ENCODE data around the gene HSPB2. TPM values are rescaled to one million over a fixed set of nuclear protein-coding genes. Genes with fewer than 3 reads are reported as not detected.
A peak's percentile ranks its signal among the peaks of the same experiment; 100 is the strongest.

Gene HSPB2
- total and polyA plus RNA-seq, 7 experiments from 2014 or later = not detected

GRCh38 chr11:111918390-111919256 is 6.1 kb downstream of the HSPB2 start, which contains the start of gene C11orf52:
Gene C11orf52 (plus strand): TSS chr11:111918913. CDS start chr11:111918973, 60 bp downstream.
- POLR2A ChIA-PET = interaction anchor here (1.3 kb wide), 1 partner anchor 21 kb away, joined by 4 read pairs; no protein-coding TSS in a partner anchor
- H3K27me3 ChIP-seq (ENCODE audit: control insufficient read depth in 2 of 2, insufficient read depth in 2 of 2, low read length in 2 of 2) = no peaks in the 10 kb centered on the region
- H3K36me3 Mint-ChIP-seq = no peaks in the 10 kb centered on the region
- H3K27ac ChIP-seq (ENCODE audit: low read depth, low read length) = no peak within 1 kb of the TSS
- no peak for ATAC-seq
- H3K36me3 ChIP-seq (ENCODE audit: control insufficient read depth in 2 of 3, insufficient read depth in 3 of 3, low read length in 3 of 3) = no peaks in the 10 kb centered on the region
- H3K4me1 Mint-ChIP-seq = peaks cover 0 to 2% (median 0%) of the 10 kb centered on the region in 7 donors
- H3K27me3 Mint-ChIP-seq = peaks cover 25 to 47% (median 34%) of the 10 kb centered on the region in 5 donors
- no peaks in the 10 kb centered on the region for H3K4me1 ChIP-seq (ENCODE audit: control insufficient read depth in 2 of 2, insufficient read depth in 2 of 2, low read length in 2 of 2)
- no peaks in the 10 kb centered on the region for H3K9me3 Mint-ChIP-seq
- CTCF ChIA-PET = interaction anchor here (0.7 kb wide), 1 partner anchor 11 kb away, joined by 3 read pairs; no protein-coding TSS in a partner anchor
- H3K4me3 Mint-ChIP-seq = peak within 1 kb of the TSS in 1 of 10 donors; percentile 7
- intact Hi-C loops (cut with micrococcal nuclease) = loop anchor here in 1 of 2 donors (2.0 kb wide), 1 partner anchor 18 kb away; no protein-coding TSS in a partner anchor
- no peak within 1 kb of the TSS for H3K27ac Mint-ChIP-seq
- no peak within 1 kb of the TSS for H3K4me3 ChIP-seq (ENCODE audit: low read length)
- DNase-seq = no peak
- no peaks in the 10 kb centered on the region for H3K9me3 ChIP-seq (ENCODE audit: control insufficient read depth in 2 of 3, low read length in 3 of 3)

- H3K9me3 ChIP-seq (ENCODE audit: control insufficient read depth in 2 of 3, low read length in 3 of 3) = no peaks in the 10 kb centered on the region
- Mint-ChIP-seq H3K27me3 (peaks cover 11 to 30% (median 19%) of the 10 kb centered on the region in 5 donors), H3K4me1 (peaks cover 0 to 8% (median 2%) of the 10 kb centered on the region in 7 donors), H3K27ac (no peak overlapping the region), H3K36me3 (no peaks in the 10 kb centered on the region), H3K9me3 (peaks cover 0 to 2% (median 0%) of the 10 kb centered on the region in 11 donors), H3K4me3 (no peak overlapping the region)
- ChIA-PET POLR2A (interaction anchor here (0.7 kb wide), 1 partner anchor 38 kb away, joined by 3 read pairs; no protein-coding TSS in a partner anchor), CTCF (no interaction called here)
- no peak for ATAC-seq
- intact Hi-C loops (cut with micrococcal nuclease) = no loop called here
- H3K4me1 ChIP-seq (ENCODE audit: control insufficient read depth in 2 of 2, insufficient read depth in 2 of 2, low read length in 2 of 2) = no peaks in the 10 kb centered on the region
- no peaks in the 10 kb centered on the region for H3K27me3 ChIP-seq (ENCODE audit: control insufficient read depth in 2 of 2, insufficient read depth in 2 of 2, low read length in 2 of 2)
- no peaks in the 10 kb centered on the region for H3K36me3 ChIP-seq (ENCODE audit: control insufficient read depth in 2 of 3, insufficient read depth in 3 of 3, low read length in 3 of 3)
- DNase-seq = no peak
- H3K4me3 ChIP-seq (ENCODE audit: low read length) = no peak overlapping the region
- H3K27ac ChIP-seq (ENCODE audit: low read depth, low read length) = no peak overlapping the region
Observed at GRCh38 chr11:111920908-111921307, 8.4 kb downstream of the HSPB2 start.

GRCh38 chr11:111921541-111922230 is 9.2 kb downstream of the HSPB2 start:
- POLR2A ChIA-PET = interaction anchor here (0.7 kb wide), 1 partner anchor 39 kb away, joined by 3 read pairs; no protein-coding TSS in a partner anchor
- intact Hi-C loops (cut with micrococcal nuclease) = no loop called here

GRCh38 chr11:111922803-111923202 is 10.3 kb downstream of the HSPB2 start:
- no peak for ATAC-seq

More at GRCh38 chr11:111921541-111922230, 9.2 kb downstream of the HSPB2 start:
- H3K36me3 ChIP-seq (ENCODE audit: control insufficient read depth in 2 of 3, insufficient read depth in 3 of 3, low read length in 3 of 3) = no peaks in the 10 kb centered on the region
- ATAC-seq (no peak), DNase-seq (no peak)
- no peaks in the 10 kb centered on the region for H3K27me3 ChIP-seq (ENCODE audit: control insufficient read depth in 2 of 2, insufficient read depth in 2 of 2, low read length in 2 of 2)
- no peaks in the 10 kb centered on the region for H3K4me1 ChIP-seq (ENCODE audit: control insufficient read depth in 2 of 2, insufficient read depth in 2 of 2, low read length in 2 of 2)
- peaks cover 0 to 15% (median 10%) of the 10 kb centered on the region in 7 donors for H3K4me1 Mint-ChIP-seq
- H3K27ac ChIP-seq (ENCODE audit: low read depth, low read length) = no peak overlapping the region
- H3K9me3 ChIP-seq (ENCODE audit: control insufficient read depth in 2 of 3, low read length in 3 of 3) = no peaks in the 10 kb centered on the region
- H3K36me3 Mint-ChIP-seq = no peaks in the 10 kb centered on the region
- H3K4me3 Mint-ChIP-seq = no peak overlapping the region
- no peak overlapping the region for H3K27ac Mint-ChIP-seq
- H3K9me3 Mint-ChIP-seq = peaks cover 0 to 2% (median 0%) of the 10 kb centered on the region in 11 donors
- CTCF ChIA-PET = no interaction called here
- H3K4me3 ChIP-seq (ENCODE audit: low read length) = no peak overlapping the region
- peaks cover 3 to 22% (median 11%) of the 10 kb centered on the region in 5 donors for H3K27me3 Mint-ChIP-seq

GRCh38 chr11:111923351-111923788 is 10.8 kb downstream of the HSPB2 start:
- Histone ChIP-seq H3K27ac (ENCODE audit: low read depth, low read length) (no peak overlapping the region), H3K27me3 (ENCODE audit: control insufficient read depth in 2 of 2, insufficient read depth in 2 of 2, low read length in 2 of 2) (no peaks in the 10 kb centered on the region), H3K9me3 (ENCODE audit: control insufficient read depth in 2 of 3, low read length in 3 of 3) (no peaks in the 10 kb centered on the region), H3K36me3 (ENCODE audit: control insufficient read depth in 2 of 3, insufficient read depth in 3 of 3, low read length in 3 of 3) (no peaks in the 10 kb centered on the region), H3K4me1 (ENCODE audit: control insufficient read depth in 2 of 2, insufficient read depth in 2 of 2, low read length in 2 of 2) (peaks cover 0 to 5% of the 10 kb centered on the region in 2 donors), H3K4me3 (ENCODE audit: low read length) (no peak overlapping the region)
- POLR2A ChIA-PET = interaction anchor here (0.8 kb wide), 1 partner anchor 52 kb away, joined by 4 read pairs; no protein-coding TSS in a partner anchor
- H3K27ac Mint-ChIP-seq = no peak overlapping the region
- CTCF ChIA-PET = interaction anchor here (0.5 kb wide), 1 partner anchor 356 kb away, joined by 4 read pairs; no protein-coding TSS in a partner anchor
- no peak overlapping the region for H3K4me3 Mint-ChIP-seq
- no peaks in the 10 kb centered on the region for H3K36me3 Mint-ChIP-seq
- peaks cover 0 to 16% (median 3%) of the 10 kb centered on the region in 5 donors for H3K27me3 Mint-ChIP-seq
- peaks cover 0 to 19% (median 16%) of the 10 kb centered on the region in 7 donors for H3K4me1 Mint-ChIP-seq
- H3K9me3 Mint-ChIP-seq = peaks cover 0 to 2% (median 0%) of the 10 kb centered on the region in 11 donors
- DNase-seq (no peak), ATAC-seq (no peak)
- intact Hi-C loops (cut with micrococcal nuclease) = no loop called here

More at GRCh38 chr11:111922803-111923202, 10.3 kb downstream of the HSPB2 start:
- Histone ChIP-seq H3K4me1 (ENCODE audit: control insufficient read depth in 2 of 2, insufficient read depth in 2 of 2, low read length in 2 of 2) (peaks cover 0 to 5% of the 10 kb centered on the region in 2 donors), H3K9me3 (ENCODE audit: control insufficient read depth in 2 of 3, low read length in 3 of 3) (no peaks in the 10 kb centered on the region), H3K27ac (ENCODE audit: low read depth, low read length) (no peak overlapping the region), H3K27me3 (ENCODE audit: control insufficient read depth in 2 of 2, insufficient read depth in 2 of 2, low read length in 2 of 2) (no peaks in the 10 kb centered on the region), H3K4me3 (ENCODE audit: low read length) (no peak overlapping the region), H3K36me3 (ENCODE audit: control insufficient read depth in 2 of 3, insufficient read depth in 3 of 3, low read length in 3 of 3) (no peaks in the 10 kb centered on the region)
- ChIA-PET CTCF (no interaction called here), POLR2A (no interaction called here)
- Mint-ChIP-seq H3K4me1 (peaks cover 0 to 19% (median 16%) of the 10 kb centered on the region in 7 donors), H3K9me3 (peaks cover 0 to 2% (median 0%) of the 10 kb centered on the region in 11 donors), H3K27me3 (peaks cover 0 to 16% (median 4%) of the 10 kb centered on the region in 5 donors), H3K36me3 (no peaks in the 10 kb centered on the region), H3K27ac (no peak overlapping the region), H3K4me3 (no peak overlapping the region)
- intact Hi-C loops (cut with micrococcal nuclease) = no loop called here
- no peak for DNase-seq

GRCh38 chr11:111923951-111924350 is 11.4 kb downstream of the HSPB2 start:
- Histone ChIP-seq H3K27me3 (ENCODE audit: control insufficient read depth in 2 of 2, insufficient read depth in 2 of 2, low read length in 2 of 2) (no peaks in the 10 kb centered on the region), H3K27ac (ENCODE audit: low read depth, low read length) (no peak overlapping the region), H3K9me3 (ENCODE audit: control insufficient read depth in 2 of 3, low read length in 3 of 3) (no peaks in the 10 kb centered on the region), H3K4me3 (ENCODE audit: low read length) (no peak overlapping the region), H3K4me1 (ENCODE audit: control insufficient read depth in 2 of 2, insufficient read depth in 2 of 2, low read length in 2 of 2) (peaks cover 0 to 5% of the 10 kb centered on the region in 2 donors), H3K36me3 (ENCODE audit: control insufficient read depth in 2 of 3, insufficient read depth in 3 of 3, low read length in 3 of 3) (no peaks in the 10 kb centered on the region)
- H3K27me3 Mint-ChIP-seq = peaks cover 0 to 16% (median 3%) of the 10 kb centered on the region in 5 donors
- H3K9me3 Mint-ChIP-seq = peaks cover 0 to 2% (median 0%) of the 10 kb centered on the region in 11 donors
- no peak overlapping the region for H3K4me3 Mint-ChIP-seq
- H3K36me3 Mint-ChIP-seq = no peaks in the 10 kb centered on the region
- H3K4me1 Mint-ChIP-seq = peaks cover 0 to 19% (median 16%) of the 10 kb centered on the region in 7 donors
- DNase-seq = no peak
- ATAC-seq = no peak
- intact Hi-C loops (cut with micrococcal nuclease) = no loop called here
- CTCF ChIA-PET = interaction anchor here (0.5 to 1.0 kb wide), 2 partner anchors 58 to 355 kb away, joined by 3 to 4 read pairs; no protein-coding TSS in a partner anchor
- POLR2A ChIA-PET = interaction anchor here (0.8 kb wide), 1 partner anchor 53 kb away, joined by 4 read pairs; no protein-coding TSS in a partner anchor
- peak overlapping the region in 1 of 9 donors; percentile 4 for H3K27ac Mint-ChIP-seq
